Measurements from ENCODE around the gene GDF11.
A peak's percentile ranks its signal among the peaks of the same experiment; 100 is the strongest.

GDF11 gene

DNA sequence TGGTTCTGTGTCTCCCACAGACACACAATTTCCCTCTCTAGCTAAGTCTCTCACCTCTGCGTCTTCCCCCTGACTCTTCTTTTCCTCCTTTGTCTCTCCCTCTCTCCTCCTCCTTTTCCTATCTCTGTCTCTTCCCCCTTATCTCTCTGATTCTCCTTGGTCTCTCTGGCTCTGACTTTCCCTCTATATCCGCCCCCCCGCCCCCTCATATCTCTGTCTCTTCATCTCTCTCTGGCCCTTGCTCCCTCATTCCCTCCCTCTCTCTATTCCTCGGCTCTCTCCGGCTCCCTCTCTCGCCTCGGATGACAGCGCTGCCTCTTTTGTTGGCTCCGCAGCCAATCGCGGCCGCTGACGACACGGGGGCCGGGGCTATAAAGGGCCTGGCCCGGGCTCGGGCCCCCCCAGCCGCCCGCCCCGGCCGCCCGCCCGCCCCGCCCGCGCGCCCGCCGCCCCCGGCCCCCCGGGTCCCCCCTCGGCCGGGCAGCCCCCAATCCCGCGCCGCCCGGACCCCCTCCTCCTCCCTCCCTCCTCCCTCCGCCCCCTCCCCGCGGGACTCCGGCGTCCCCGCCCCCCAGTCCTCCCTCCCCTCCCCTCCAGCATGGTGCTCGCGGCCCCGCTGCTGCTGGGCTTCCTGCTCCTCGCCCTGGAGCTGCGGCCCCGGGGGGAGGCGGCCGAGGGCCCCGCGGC is at the start of gene GDF11:
GDF11 (plus strand) TSS at position 404 of the 687 bp plus-strand sequence; CDS start at position 599, 195 bp downstream.
- DNase-seq = peak; percentile 82

DNA sequence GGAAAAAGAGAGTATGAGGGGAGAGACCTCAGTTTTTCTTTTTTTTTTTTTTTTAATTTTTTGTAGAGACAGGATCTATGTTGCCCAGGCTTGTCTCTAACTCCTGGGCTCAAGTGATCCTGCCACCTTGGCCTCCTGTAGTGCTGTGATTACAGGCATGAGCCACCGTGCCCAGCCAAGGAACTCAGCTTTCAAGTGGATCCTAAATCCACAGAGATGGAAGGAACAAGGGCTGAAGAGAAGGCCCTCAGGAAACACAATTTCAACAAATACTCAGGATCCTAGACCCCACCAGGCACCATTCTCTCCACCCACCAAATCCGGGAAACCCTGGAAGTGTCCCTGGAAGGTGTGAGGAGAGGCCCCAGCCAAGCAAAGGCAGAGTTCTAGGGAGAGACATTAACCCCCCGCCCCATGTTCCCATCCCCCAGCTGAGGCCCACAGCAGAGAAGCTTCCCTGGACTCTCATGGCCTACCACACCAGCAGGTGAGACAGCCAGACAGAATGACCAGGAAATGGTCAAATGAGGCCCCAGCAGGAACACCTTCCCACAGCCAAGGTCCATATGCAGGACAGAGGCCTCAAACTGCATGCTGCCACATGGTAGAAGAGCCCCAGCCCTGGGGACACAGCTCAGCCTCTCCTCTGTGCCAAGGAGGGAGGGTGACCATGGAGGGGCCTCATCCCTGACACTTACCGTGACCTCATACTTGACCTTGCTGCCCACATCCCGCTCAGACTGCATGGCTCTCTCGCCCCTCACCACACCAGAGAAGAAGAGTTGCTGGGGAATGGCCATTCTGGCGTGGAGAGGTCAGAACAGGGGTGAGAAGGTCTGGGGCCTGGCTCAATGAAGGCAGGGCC is 49.4 kb upstream of the GDF11 start:
- DNase-seq = no peak

DNA sequence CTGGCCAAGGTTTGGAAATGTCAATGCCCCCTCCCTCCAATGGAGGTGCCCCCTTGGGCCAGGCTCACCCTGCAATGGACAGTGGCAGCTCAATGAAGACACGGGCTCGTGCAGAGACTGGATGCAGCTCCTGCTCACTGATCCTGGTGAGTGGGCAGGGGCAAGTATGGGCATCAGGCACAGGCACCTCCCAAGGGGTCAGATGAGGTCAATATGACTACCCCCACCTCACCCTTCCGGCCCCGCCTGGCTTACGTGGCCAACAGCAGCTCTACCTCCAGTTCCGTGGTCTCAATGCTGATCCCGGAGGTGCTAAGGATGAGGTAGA is 48.8 kb upstream of the GDF11 start:
- DNase-seq = no peak

DNA sequence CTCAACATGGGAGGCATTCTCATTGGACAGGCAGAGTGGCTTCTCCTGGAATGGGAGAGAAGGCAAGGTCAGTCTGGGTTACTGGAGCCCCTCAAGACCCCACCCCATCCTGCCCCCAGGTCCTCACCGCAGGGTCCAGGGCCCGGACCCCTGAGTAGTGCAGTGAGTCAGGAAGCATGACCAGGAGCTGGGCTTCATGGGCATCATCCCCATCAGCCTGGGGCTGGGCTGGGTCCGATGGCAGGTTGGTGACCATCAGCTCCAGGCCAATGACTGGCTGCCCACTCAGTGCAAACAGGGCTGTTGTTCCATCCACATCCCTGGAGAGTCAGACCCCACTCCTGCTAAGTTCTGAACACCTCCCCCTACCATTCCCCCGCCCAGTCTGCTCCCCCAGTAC is 48.3 kb upstream of the GDF11 start:
- no peak for DNase-seq

DNA sequence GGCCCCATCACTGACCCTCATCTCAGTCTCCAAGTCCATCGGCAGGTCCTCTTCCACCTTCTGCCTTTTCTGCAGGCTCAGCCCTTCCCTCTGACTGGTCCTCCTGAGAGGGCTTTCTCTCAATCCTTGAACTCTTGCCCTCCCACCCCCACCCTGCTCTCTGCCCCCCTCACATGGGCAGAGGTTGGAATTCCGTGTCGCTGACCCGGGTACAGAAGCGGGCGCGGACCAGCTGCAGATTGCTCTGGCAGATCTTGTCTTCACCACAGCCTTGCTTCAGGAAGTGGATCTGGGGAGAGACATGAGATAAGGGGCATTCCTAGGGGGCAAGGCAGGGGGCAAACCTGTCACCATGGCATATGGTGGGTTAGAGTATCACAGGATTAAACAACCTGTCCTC is 47.6 kb upstream of the GDF11 start:
- DNase-seq = no peak

DNA sequence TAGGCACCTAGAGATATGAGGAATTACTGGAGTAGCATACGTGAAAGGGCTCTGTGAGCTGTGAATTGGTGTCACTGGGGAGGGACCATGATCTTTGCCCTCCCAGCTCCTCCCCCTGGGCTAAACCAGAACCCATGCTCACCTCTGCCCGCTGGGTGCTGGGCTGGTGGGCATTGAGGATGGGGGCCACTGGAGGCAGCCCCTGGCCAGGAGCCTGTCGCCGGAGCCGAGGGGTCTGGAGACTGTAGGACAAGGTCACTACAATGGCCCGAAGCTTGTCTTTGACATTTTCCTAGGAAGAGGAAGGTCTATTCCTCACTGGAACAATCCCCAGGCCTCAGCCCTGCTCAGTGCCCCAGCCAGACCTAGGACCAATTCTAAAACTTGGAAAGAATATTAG is 46.8 kb upstream of the GDF11 start:
- DNase-seq = no peak

DNA sequence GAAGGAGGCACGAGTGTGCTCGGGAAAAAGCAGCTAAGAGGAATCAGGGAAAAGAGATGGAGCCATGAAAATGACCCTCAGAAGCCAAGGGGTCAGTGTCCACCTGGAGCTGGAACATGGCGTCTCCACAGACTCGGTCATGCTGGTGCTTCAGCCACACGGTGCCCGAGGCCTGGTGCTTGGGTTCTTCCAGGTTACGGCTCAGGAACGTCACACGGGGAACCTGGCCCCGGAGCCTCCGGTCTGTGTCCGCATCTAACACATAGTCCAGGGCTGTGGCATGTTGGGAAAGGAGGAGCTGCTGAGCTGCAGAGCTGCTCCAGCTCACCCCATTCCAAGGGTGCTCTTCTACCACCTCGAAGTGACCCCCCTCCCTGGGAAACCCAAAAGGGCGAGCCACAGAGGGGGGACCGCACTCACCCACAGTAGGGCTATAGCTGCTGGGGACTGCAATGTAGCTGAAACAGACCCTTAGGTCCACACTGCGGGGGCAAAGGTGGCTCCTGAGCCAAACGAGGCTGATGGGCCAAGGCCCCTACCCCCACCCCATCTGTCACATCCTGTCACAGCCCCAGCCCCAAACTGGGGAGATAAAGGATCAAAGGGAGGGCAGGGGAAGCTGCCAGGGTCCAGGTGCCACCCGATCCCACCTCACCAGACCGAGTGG is 46.0 kb upstream of the GDF11 start:
- DNase-seq = no peak

DNA sequence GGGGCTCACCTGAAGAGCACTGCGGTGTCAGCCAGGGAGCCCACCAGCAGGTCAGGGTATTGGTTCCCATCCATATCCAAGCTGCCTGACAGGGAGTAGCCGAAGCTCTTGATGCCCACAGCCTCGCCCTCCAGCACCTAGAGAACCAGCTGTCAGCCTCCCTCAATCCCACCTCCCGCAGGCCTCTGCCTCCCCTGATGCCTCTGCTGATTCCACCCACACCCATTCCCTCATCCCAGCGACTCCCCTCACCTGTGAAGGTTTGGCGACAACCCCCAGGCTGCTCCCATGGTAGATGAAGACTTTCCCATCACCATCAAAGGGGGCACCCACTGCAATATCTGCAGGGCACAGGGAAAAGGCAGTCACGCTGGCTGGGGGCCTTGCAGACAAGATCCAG is 45.2 kb upstream of the GDF11 start:
- DNase-seq = no peak

DNA sequence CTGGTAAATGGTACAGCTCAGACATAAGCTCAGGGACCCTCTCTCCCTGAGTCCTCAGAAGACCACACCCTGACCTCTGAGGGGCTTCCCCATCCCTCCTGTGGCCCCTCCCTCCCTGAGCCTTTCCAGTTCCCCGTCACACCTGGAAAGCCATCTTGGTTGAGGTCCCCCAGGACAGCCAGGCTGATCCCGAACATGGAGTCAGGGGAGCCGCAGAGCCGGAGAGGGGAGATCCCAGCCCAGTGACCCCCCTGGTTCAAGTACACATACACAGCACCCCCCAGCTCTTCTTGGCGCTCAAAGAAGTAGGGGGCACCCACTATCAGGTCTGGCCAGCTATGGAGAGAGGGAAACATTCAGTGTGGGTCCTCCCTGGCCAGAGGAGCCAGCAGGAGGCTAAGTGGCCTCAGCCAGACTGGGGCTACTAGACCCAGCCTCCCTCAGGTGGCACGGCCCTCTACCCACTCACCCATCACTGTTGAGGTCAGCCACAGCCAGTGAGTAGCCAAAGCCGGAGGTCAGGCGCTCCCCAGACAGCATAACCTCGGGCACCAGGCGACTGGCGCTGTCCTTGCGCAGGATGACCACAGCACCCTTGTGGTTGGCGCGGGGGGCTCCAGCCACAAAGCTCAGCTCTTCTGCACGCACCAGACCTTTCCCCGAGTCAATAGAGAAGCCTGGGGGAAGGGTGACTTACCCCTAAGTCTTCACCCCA is 44.5 kb upstream of the GDF11 start:
- no peak for DNase-seq

DNA sequence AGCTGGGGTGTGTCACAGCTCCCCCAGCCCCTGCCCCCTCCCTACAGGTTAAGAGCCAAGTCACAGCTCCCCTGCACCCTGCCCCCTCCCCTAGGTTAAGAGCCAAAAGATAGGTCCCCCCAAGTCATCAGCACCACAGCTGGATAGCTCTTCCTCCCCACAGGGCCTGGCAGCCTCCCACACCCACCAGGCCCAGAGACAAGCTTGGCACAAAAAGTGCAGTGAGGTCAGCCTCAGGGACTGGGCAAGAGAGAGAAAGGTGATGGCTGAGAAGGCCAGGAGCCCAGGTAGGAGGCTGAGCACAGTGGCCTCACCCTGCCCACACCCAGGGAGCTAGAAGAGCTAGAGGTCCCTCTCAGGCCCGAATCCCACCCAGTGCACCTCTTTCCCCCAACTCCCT is 44.0 kb upstream of the GDF11 start:
- DNase-seq = no peak

DNA sequence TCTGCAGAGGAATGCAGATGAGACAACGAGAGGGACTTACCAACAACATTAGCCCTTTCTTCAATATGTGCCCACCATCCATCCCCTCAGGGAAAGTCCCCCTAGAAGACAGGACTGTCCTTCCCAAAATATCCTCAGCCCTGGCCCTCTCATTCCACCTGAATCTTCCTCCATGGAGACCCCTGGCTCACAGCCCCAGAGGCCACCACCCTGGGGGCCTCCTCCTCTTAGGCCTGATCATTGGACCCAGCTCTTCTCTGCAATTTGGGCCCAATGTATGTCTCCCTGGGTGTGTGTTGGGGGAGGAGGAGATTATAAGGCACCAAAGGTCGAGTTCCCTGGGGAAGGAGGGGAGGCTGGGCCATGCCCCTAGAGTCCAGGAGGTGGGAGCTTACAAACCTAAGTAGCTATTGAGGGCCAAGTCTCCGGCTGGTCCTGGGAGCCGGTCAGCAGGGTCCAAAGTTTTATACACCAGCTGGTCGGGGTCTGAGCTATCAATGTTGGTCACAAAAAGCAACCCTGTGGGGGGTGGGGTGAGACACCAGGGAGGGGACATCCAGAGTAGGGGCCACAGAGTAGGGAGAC is 43.4 kb upstream of the GDF11 start:
- no peak for DNase-seq

DNA sequence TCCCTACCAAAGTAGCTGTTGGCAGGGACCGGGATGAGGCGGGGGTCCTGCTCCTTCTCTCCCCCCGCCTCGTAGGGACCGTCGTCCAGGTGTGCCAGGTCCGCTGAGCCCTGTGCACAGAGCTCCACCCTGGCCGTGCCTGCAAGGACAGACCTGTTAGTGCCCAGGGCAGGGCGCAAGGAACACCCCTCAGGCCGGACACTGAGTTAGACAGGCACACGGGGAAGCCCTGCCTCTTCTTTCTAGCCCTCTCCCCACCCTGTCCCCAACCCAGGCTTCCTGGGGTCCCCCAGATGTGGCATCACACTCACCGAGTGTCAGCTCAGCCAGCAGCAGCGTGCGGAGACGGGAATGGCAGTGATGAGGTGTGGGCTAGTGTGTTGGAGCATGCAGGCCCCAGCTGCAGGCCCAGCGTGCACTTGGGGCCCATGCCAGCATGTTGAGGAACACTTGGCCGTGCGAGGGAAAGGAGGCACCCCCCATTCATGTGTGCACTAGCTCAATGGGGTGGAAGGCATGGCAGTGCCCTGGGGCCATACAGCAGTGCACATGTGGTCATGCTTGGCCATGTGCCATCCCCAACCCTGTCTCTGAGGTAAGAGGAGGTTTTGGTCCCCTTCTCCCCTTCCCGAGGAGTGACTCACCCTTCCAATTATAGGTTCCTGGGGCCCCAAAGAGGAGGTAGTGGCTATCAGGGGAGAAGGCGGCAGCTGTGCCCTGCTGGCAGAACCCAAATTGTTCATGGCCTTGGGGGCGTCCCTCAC is 42.5 kb upstream of the GDF11 start:
- peak; percentile 88 for DNase-seq

DNA sequence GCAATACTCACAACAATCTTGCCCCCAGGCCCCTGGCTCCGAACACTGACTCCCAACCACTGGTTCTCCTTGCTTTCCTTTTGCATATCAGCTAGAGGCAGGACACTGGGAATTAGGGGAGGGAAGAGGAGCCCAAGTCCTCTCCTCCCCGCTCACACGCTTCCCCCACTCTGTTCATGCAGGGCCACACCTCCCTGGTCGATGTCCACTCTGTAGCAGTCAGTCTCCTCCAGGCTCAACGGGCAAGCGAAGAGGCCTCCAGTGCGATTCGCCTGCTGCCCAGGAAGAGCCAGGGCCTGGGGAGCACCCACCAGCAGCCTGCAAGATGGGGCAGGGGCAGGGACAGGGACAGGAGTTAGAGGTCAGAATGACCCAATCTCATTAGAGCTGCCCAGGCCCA is 40.1 kb upstream of the GDF11 start:
- DNase-seq = no peak

DNA sequence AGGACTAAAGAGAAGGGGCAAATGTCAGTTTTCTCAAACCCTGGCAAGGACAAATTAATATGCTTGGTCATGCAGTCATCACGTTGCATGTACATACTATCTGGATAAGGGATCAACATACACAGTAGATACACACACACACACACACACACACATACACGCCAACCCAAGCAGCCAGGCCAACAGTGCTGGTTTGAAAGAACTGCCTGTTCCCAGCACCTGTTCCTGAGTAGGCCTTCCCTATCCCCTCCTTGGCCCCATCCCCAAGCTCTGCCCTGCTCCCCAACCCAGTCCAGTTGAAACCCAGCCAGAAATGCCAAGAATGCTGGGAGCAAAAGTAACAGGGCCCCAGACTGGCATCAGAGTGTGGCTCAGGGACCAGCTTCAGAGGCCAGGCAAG is 39.6 kb upstream of the GDF11 start:
- no peak for DNase-seq

DNA sequence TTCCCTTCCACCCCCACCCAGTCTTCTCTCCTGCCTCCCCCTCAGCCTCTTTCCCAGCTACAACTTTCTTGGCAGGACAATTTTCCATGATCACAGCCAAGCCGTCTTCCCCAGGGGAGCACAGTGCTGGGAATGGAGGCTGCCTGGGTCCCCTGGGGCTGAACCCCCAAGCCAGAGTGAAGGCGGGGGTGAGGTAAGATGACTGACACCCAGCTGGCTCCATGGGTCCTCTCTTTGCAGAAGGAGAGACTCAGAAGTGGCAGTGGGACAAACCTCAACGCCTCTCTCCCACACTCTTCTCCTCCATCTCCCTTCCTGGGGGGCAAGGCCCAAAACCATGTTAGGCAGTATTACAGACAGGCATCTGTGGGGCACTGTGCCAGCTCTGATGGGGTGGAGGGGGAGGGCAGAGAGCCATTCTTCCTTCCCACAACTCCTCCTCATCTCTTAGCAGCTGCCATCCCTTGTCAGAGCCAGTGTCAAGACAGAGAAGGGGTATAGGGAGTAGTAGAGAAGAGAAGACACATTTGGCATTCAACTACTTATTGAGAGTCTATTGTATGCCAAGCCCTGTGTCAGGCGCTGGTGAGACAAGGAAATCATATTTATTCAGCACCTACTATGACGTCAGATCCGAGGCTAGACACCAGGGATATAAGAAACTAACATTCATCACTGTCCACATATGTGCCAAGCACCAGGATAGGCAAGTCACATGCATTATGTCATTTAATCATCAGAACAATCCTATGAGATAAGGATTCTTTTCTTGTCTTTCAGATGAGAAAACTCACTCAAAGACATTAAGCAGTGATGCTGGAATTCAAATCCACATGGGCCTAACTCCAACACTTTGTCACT is 38.8 kb upstream of the GDF11 start:
- DNase-seq = no peak

DNA sequence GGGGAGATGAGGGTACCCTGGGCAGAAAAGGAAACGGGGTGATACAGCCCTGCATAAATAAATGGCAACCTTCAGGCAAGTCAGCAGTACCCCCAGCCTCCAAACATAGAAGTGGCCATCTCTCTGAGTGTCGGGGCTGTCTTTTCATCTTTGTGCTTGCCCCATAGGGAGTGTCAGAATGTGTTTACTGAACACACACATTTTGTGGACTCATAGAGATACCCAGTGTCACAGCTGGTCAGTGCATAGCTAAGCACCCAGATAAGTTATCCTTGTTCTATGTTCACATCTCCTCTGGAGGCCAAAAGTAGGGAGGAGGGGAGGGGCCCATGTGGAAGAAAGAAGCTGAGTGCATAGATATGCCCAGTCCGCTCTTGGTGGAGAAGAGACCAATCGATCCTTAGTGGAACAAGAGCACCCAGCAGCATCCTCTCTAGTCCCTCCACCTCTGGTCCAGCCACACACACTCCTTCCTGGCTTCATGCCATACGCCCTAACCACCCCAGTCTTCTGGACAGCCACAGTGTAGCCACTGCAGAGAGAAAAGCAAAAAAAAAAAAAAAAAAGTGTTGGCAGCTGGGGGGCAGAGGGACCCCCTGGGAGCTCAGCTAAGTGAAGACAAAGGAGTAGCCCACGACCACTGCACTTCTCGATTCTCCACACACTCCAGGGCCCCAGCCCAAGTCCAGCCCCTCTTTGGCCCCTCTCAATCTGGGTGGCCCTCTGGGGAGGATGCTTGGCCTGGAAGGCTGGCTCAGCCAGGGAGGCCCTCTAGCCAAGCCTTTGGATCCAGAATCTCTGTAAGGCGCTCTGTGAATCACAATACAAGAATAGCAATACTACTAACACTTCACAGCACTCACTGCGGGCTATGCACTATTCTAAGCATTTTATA is 37.9 kb upstream of the GDF11 start:
- no peak for DNase-seq

DNA sequence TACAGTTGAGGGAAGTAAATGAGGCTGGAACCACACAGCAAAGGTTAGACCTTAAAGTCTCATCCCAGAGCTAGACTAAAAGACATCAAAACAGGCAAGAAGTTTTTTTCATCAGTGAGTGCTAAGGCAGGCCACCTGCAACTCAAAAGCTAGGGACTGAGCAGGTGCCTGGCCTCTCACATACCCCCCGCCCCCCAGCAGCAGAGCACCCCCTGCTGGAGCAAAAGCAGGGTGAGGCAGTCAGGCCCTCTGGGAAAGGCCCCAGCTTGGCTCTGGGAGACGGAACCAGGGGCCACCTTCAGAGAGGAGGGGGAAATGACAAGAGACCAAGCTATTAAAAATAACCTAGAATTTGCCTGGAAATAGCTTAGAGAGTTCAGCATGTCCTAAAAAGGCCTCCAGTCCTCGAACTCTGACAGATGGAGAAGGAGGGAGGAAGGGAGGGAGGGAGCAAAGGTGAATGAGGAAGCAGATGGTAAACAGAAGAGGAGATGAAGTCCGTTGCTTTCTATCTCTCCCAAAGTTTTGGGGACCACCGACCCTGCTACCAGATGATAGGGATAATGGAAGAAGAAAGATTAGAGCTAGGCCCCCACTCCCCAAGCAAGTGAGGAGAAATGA is 37.0 kb upstream of the GDF11 start:
- DNase-seq = no peak

DNA sequence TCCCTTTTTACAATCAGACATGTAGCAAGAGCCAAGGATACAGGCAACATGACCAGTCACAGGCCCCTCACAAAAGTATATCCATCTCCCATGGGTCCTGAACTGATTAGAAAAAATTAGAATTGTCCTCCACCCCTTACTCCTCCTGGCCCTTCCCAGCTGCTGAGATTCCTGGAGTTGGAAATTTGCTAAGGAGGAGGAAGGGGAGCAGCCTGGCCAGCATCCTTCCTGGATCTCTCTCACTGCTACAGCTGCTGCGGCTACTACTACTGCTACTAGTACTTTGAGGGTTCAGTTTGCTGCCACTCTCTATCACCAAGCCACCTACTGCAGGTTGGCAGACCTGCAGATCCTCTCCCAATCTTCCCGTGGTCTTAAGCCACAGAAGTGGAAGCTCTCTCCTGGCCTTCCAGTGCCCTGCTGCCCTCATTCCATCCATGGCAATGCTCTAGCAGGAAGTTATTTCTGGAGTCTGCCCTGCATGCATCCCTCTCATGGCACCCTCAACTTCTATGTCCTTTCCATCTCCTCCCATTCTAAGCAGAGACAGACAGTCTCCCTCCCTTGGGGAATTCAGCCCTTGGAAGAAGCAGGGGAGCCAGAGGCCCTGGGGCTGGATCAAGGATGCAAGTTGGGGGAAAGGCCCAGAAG is 36.2 kb upstream of the GDF11 start:
- no peak for DNase-seq

DNA sequence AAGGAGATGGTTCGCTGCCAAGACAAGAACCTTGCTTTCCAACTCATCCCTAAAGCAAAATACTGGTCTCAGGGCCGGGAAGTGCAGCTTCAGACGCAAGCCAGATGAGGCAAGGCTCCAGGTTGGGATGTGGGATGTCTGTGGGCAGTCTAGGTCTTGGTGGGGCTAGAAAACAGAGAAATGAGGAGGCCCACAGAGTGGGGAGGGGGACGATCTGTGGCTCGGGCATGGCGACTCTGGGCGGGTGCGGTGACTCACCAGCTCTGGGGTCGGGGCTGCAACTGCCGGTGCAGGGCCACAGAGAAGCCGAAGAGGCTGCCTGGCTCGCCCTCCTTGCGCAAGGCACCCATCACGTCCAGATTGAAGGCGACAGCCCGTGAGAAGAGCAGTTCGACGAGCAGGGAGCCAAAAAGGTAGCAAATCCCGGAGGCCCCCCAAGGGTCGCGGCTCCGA is 35.7 kb upstream of the GDF11 start:
- DNase-seq = peak; percentile 43

All from EL (cell line).